Suprapubic skin (tissue), 3 donors: ENCODE measurements around the gene PDXP.

Experiments used
- POLR2A ChIP-seq, 2 donors: fragments of 450-650 bp; IDR thresholded peaks; one replicate each; pipeline ENCODE4 v1.6.1; 2017; ENCODE audit warnings: antibody characterized with exemption in 2 of 2, mild to moderate bottlenecking in 2 of 2, moderate library complexity in 2 of 2
- TF ChIP-seq, protein P1 (sequence below), 2 donors: fragments of 200-600 bp in 1 of 2; fragments of 450-650 bp in 1 of 2; sonication (generic) in 1 of 2; IDR thresholded peaks; one replicate each; pipeline ENCODE4 v1.5.1; 2016 to 2019; ENCODE audit warnings: antibody characterized with exemption in 2 of 2, mild to moderate bottlenecking in 1 of 2, moderate library complexity in 1 of 2

DNA sequence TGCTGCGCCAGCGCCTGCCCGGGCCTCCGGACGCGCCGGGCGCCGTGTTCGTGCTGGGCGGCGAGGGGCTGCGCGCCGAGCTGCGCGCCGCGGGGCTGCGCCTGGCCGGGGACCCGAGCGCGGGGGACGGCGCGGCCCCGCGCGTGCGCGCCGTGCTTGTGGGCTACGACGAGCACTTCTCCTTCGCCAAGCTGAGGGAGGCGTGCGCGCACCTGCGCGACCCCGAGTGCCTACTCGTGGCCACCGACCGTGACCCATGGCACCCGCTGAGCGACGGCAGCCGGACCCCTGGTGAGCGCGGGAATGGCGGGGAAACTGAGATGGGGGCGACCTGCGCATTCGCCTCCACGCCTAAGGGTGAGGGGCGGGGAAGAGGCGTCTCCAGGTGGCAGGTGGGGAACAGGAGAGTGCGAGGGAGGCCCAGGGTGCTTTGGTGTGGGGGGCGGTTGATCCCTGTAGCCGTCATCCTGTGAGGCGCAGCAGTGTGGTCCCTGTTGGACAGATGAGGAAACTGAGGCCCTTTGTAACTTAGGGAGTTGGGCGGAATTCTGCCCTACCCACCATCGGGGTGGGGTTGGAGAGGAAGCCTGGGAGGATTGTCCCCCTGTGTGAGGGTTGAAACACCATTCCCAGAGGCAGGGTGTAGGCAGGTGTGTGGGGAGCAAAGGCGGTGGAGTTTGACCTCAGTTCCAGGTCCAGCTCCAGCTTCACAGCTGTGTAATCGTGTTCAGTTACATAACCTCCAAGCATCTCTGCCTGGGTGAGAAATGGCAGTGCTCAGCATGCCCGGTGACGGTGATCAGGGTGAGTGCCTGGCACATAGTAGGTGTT lies 758 bp downstream of the PDXP start:
- TF ChIP-seq, protein P1, sequence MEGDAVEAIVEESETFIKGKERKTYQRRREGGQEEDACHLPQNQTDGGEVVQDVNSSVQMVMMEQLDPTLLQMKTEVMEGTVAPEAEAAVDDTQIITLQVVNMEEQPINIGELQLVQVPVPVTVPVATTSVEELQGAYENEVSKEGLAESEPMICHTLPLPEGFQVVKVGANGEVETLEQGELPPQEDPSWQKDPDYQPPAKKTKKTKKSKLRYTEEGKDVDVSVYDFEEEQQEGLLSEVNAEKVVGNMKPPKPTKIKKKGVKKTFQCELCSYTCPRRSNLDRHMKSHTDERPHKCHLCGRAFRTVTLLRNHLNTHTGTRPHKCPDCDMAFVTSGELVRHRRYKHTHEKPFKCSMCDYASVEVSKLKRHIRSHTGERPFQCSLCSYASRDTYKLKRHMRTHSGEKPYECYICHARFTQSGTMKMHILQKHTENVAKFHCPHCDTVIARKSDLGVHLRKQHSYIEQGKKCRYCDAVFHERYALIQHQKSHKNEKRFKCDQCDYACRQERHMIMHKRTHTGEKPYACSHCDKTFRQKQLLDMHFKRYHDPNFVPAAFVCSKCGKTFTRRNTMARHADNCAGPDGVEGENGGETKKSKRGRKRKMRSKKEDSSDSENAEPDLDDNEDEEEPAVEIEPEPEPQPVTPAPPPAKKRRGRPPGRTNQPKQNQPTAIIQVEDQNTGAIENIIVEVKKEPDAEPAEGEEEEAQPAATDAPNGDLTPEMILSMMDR (IDR thresholded peaks at IDR 0.05) = no peak
- TF ChIP-seq POLR2A (IDR thresholded peaks at IDR 0.05) = no peak
